ENCODE results near the gene RAB31.
"Not testable (repeated sequence)": the region's sequence is repeated elsewhere in the genome, so short reads cannot be mapped to it uniquely, and the experiment has no call there.

Gene RAB31

GRCh38 chr18:9848170-9848879 is 140.2 kb downstream of the RAB31 start:
- no peak for DNase-seq

- no peak for DNase-seq
These were observed 141.5 kb downstream of the RAB31 start for GRCh38 chr18:9849407-9850283.

GRCh38 chr18:9850309-9850708 is 142.2 kb downstream of the RAB31 start:
- no peak for DNase-seq

GRCh38 chr18:9851511-9851910 is 143.4 kb downstream of the RAB31 start:
- no peak for DNase-seq

- DNase-seq = no peak
These were observed 144.4 kb downstream of the RAB31 start for GRCh38 chr18:9852266-9853081.

GRCh38 chr18:9854801-9855676 is 146.9 kb downstream of the RAB31 start:
- no peak for DNase-seq

- no peak for DNase-seq
These were observed 147.6 kb downstream of the RAB31 start for GRCh38 chr18:9855681-9856080.

- DNase-seq = no peak
These were observed 148.0 kb downstream of the RAB31 start for GRCh38 chr18:9856092-9856491.

- DNase-seq = not testable (repeated sequence)
These were observed 149.4 kb downstream of the RAB31 start for GRCh38 chr18:9857479-9857998.

- DNase-seq = no peak
These were observed 150.5 kb downstream of the RAB31 start for GRCh38 chr18:9858642-9859041.

- DNase-seq = no peak
These were observed 151.1 kb downstream of the RAB31 start for GRCh38 chr18:9859232-9859631.

- DNase-seq = no peak
These were observed 152.6 kb downstream of the RAB31 start for GRCh38 chr18:9860682-9861081.

GRCh38 chr18:9861157-9861556 is 153.1 kb downstream of the RAB31 start:
- no peak for DNase-seq

- DNase-seq = no peak
These were observed 153.8 kb downstream of the RAB31 start for GRCh38 chr18:9861933-9862332.

- DNase-seq = no peak
These were observed 154.6 kb downstream of the RAB31 start for GRCh38 chr18:9862686-9863085.

- DNase-seq = no peak
These were observed 155.2 kb downstream of the RAB31 start for GRCh38 chr18:9863282-9863681.

- no peak for DNase-seq
These were observed 157.8 kb downstream of the RAB31 start for GRCh38 chr18:9865764-9866490.

GRCh38 chr18:9866627-9867026 is 158.5 kb downstream of the RAB31 start:
- DNase-seq = no peak

GRCh38 chr18:9867071-9867594 is 159.0 kb downstream of the RAB31 start:
- no peak for DNase-seq

GRCh38 chr18:9868857-9869714 is 161.0 kb downstream of the RAB31 start:
- no peak for DNase-seq

All from NCI-H2171 (cell line).